ENCODE measurements around the gene ZKSCAN1.

ZKSCAN1 gene

DNA sequence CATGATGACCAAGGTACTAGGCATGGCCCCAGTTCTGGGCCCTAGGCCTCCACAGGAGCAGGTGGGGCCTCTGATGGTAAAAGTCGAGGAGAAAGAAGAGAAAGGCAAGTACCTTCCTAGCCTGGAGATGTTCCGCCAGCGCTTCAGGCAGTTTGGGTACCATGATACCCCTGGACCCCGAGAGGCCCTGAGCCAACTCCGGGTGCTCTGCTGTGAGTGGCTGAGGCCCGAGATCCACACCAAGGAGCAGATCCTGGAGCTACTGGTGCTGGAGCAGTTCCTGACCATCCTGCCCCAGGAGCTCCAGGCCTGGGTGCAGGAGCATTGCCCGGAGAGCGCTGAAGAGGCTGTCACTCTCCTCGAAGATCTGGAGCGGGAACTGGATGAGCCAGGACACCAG is 41.6 kb downstream of the ZKSCAN1 start:
- TF ChIP-seq CTCF (IDR thresholded peaks at IDR 0.05; ENCODE audit: low read depth, low read length): no peak
- Histone ChIP-seq H3K4me1 (no peaks in the 10 kb centered on the region), H3K27me3 (no peaks in the 10 kb centered on the region), H3K4me3 (ENCODE audit: low read depth, low read length) (no peak overlapping the region), H3K36me3 (peaks cover 43% of the 10 kb centered on the region), H3K9me3 (no peaks in the 10 kb centered on the region)
- DNase-seq: no peak

- H3K36me3 ChIP-seq: peaks cover 54% of the 10 kb centered on the region
- no peak overlapping the region for H3K4me3 ChIP-seq (ENCODE audit: low read depth, low read length)
- no peaks in the 10 kb centered on the region for H3K27me3 ChIP-seq
- TF ChIP-seq CTCF (IDR thresholded peaks at IDR 0.05; ENCODE audit: low read depth, low read length): no peak
- H3K9me3 ChIP-seq: no peaks in the 10 kb centered on the region
- DNase-seq: no peak
- no peaks in the 10 kb centered on the region for H3K4me1 ChIP-seq
Measured at GRCh38 chr7:100059251-100059739, 43.9 kb downstream of the ZKSCAN1 start.

- DNase-seq: no peak
- H3K27me3 ChIP-seq: no peaks in the 10 kb centered on the region
- peaks cover 51% of the 10 kb centered on the region for H3K36me3 ChIP-seq
- no peaks in the 10 kb centered on the region for H3K9me3 ChIP-seq
- peaks cover 5% of the 10 kb centered on the region for H3K4me1 ChIP-seq
- no peak overlapping the region for H3K4me3 ChIP-seq (ENCODE audit: low read depth, low read length)
- TF ChIP-seq CTCF (IDR thresholded peaks at IDR 0.05; ENCODE audit: low read depth, low read length): no peak
Measured at GRCh38 chr7:100061518-100062193, 46.3 kb downstream of the ZKSCAN1 start.

DNA sequence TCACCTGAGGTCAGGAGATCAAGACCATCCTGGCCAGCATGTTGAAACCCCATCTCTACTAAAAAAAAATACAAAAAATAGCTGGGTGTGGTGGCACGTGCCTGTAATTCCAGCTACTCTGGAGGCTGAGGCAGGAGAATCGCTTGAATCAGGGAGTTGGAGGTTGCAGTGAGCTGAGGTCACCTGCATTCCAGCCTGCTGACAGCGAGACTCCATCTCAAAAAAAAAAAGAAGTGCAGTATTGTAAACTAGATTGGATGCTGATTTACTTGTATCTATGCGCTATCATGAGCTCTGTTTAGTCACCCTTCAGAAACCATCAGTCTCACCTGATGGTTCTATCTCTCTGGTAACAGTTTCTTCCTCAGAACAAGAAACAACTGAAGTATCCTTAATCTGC is 48.0 kb downstream of the ZKSCAN1 start:
- Histone ChIP-seq H3K9me3 (no peaks in the 10 kb centered on the region), H3K4me3 (ENCODE audit: low read depth, low read length) (no peak overlapping the region), H3K27me3 (no peaks in the 10 kb centered on the region), H3K4me1 (peaks cover 5% of the 10 kb centered on the region), H3K36me3 (peaks cover 41% of the 10 kb centered on the region)
- DNase-seq: no peak
- TF ChIP-seq CTCF (IDR thresholded peaks at IDR 0.05; ENCODE audit: low read depth, low read length): no peak

GRCh38 chr7:100064162-100064561 is 48.8 kb downstream of the ZKSCAN1 start:
- DNase-seq: no peak
- no peaks in the 10 kb centered on the region for H3K9me3 ChIP-seq
- peaks cover 41% of the 10 kb centered on the region for H3K36me3 ChIP-seq
- no peaks in the 10 kb centered on the region for H3K27me3 ChIP-seq
- TF ChIP-seq CTCF (IDR thresholded peaks at IDR 0.05; ENCODE audit: low read depth, low read length): no peak
- peaks cover 5% of the 10 kb centered on the region for H3K4me1 ChIP-seq
- H3K4me3 ChIP-seq (ENCODE audit: low read depth, low read length): no peak overlapping the region

DNA sequence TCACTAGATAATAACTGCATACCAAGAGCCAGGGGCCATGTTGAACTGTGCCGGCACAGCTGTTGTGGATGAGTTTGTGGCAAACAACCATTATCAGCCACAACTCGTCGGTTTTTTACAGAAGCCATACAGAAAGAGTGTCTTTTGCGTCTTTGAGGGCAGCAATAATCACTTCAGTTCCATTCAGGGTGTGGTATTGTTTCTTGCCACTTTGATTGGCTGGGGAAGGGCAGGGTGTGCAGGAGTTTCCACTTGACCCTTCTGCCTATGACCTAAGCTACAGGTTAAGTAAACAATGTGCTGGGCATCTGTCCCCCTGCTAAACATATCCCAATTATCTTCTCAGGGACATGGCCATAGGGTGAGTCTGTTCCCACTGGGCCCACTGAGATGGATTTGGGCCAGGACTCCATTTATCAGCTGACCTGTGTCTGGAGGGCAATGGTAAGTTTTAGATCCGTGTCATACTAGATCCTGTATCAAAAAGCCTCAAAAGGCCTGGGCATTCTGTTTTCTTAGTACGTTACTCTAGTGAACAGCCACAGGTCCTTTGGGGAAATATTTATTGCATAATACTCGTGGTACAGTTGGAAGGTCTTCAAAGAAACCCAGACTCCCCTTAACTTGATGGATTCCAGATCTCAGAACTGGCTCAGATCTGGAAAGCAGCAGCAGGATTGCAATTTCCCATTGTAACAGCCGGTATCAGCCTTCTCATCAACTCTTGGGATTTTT is 50.2 kb downstream of the ZKSCAN1 start:
- no peaks in the 10 kb centered on the region; the same call in 1 of the 2 replicates for H3K9me3 ChIP-seq
- no peak overlapping the region for H3K4me3 ChIP-seq (ENCODE audit: low read depth, low read length)
- peaks cover 48% of the 10 kb centered on the region for H3K36me3 ChIP-seq
- H3K27me3 ChIP-seq: no peaks in the 10 kb centered on the region
- TF ChIP-seq CTCF (IDR thresholded peaks at IDR 0.05; ENCODE audit: low read depth, low read length): no peak
- DNase-seq: peak; percentile 41
- peaks cover 5% of the 10 kb centered on the region for H3K4me1 ChIP-seq

Data from BE2C (cell line).